GM21528 (cell line): ENCODE measurements around the gene DNPEP.

ENCODE experiments used
- ATAC-seq: cut with Tn5 transposase; IDR thresholded peaks from one replicate; pipeline ENCODE4 v1.9.1; 2021; ENCODE audit warnings: mild to moderate bottlenecking, moderate library complexity; ENCODE audit not compliant: unreplicated experiment, low FRiP score

Gene DNPEP

GRCh38 chr2:219368690-219369191, 19.0 kb downstream of the DNPEP start:
- no peak for ATAC-seq

- peak; percentile 79 for ATAC-seq
Observed at GRCh38 chr2:219362524-219363164, 25.1 kb downstream of the DNPEP start.

GRCh38 chr2:219362072-219362471, 25.6 kb downstream of the DNPEP start:
- no peak for ATAC-seq

- ATAC-seq = no peak
Observed at GRCh38 chr2:219358170-219359075, 29.3 kb downstream of the DNPEP start.

- no peak for ATAC-seq
Observed at GRCh38 chr2:219356834-219357233, 30.9 kb downstream of the DNPEP start.

- no peak for ATAC-seq
Observed at GRCh38 chr2:219354582-219354981, 33.1 kb downstream of the DNPEP start.

- no peak for ATAC-seq
Observed at GRCh38 chr2:219353129-219353528, 34.6 kb downstream of the DNPEP start.

GRCh38 chr2:219352448-219353023, 35.2 kb downstream of the DNPEP start:
- no peak for ATAC-seq

GRCh38 chr2:219350710-219351221, 36.9 kb downstream of the DNPEP start:
- ATAC-seq = no peak

- no peak for ATAC-seq
Observed at GRCh38 chr2:219350215-219350614, 37.5 kb downstream of the DNPEP start.

- ATAC-seq = no peak
Observed at GRCh38 chr2:219344751-219345430, 42.8 kb downstream of the DNPEP start.

- no peak for ATAC-seq
Observed at GRCh38 chr2:219335373-219335786, 52.3 kb downstream of the DNPEP start.

GRCh38 chr2:219334076-219334475, 53.6 kb downstream of the DNPEP start:
- ATAC-seq = no peak

GRCh38 chr2:219332542-219332941, 55.2 kb downstream of the DNPEP start, which contains the start of gene RESP18:
TSS of gene RESP18 (minus strand) at chr2:219332744.
- no peak for ATAC-seq

GRCh38 chr2:219331560-219332213, 56.0 kb downstream of the DNPEP start:
- ATAC-seq = no peak

GRCh38 chr2:219327719-219328118, 60.0 kb downstream of the DNPEP start:
- no peak for ATAC-seq

GRCh38 chr2:219325657-219326315, 61.9 kb downstream of the DNPEP start:
- ATAC-seq = no peak

- no peak for ATAC-seq
Observed at GRCh38 chr2:219325136-219325535, 62.6 kb downstream of the DNPEP start.

- no peak for ATAC-seq
Observed at GRCh38 chr2:219323434-219323833, 64.3 kb downstream of the DNPEP start.
